HEK293 (cell line): ENCODE data around the gene PPP2R1B.
"Not testable (repeated sequence)": the region's sequence is repeated elsewhere in the genome, so short reads cannot be mapped to it uniquely, and the experiment has no call there.

Experiments used
- CTCF ChIA-PET: fragments of 350-600 bp; formaldehyde crosslinking; extraction: SDS; loops from one replicate; lab custom pipeline; 2021; ENCODE audit warnings: antibody characterized with exemption; lab: Yijun Ruan, JAX
- POLR2A ChIA-PET: fragments of 300-600 bp; formaldehyde crosslinking; extraction: SDS; loops from one replicate; lab custom pipeline; 2020; ENCODE audit warnings: antibody characterized with exemption, inconsistent platforms; lab: Yijun Ruan, JAX
- H3K27ac ChIP-seq: fragments of 200-500 bp; sonication (Bioruptor generic); 2 replicates; pipeline ENCODE4 v1.5.1; 2014; ENCODE audit warnings: low read depth, low read length, control low read depth, inconsistent platforms; ENCODE audit errors: extremely low read depth
- H3K36me3 ChIP-seq, 2 experiments: fragments of 200-500 bp in 1 of 2; sonication (Bioruptor generic) in 1 of 2; 1 replicate in 1 of 2; 2 replicates in 1 of 2; pipeline ENCODE4 v1.5.1; 2014 to 2017; ENCODE audit warnings: inconsistent platforms in 2 of 2, low read length in 2 of 2; ENCODE audit not compliant: control insufficient read depth in 2 of 2, insufficient read depth in 1 of 2
- H3K4me1 ChIP-seq: fragments of 200-500 bp; sonication (Bioruptor generic); 2 replicates; pipeline ENCODE4 v1.5.1; 2014; ENCODE audit warnings: mild to moderate bottlenecking, low read length, inconsistent platforms; ENCODE audit not compliant: control insufficient read depth, insufficient read depth
- H3K4me3 ChIP-seq: 2 replicates; pipeline ENCODE4 v1.5.1; 2011; ENCODE audit warnings: low read depth, mild to moderate bottlenecking, control low read depth, low read length, moderate library complexity
- H3K9me3 ChIP-seq: fragments of 200-500 bp; sonication (Bioruptor generic); 2 replicates; pipeline ENCODE4 v1.5.1; 2014; ENCODE audit warnings: low read depth, low read length, inconsistent platforms; ENCODE audit not compliant: control insufficient read depth, insufficient read depth
- GFI1B ChIP-seq: fragments of 450-650 bp; formaldehyde crosslinking; IDR thresholded peaks from 2 replicates; pipeline ENCODE4 v1.5.1; 2016; ENCODE audit warnings: missing biosample characterization, missing genetic modification characterization
- GLIS1 ChIP-seq: fragments of 450-650 bp; formaldehyde crosslinking; IDR thresholded peaks from 2 replicates; pipeline ENCODE4 v1.5.1; 2016; ENCODE audit warnings: missing biosample characterization, missing genetic modification characterization
- PRDM1 ChIP-seq: fragments of 450-650 bp; formaldehyde crosslinking; IDR thresholded peaks from 2 replicates; pipeline ENCODE4; 2016; ENCODE audit warnings: missing biosample characterization, missing genetic modification characterization
- PRDM4 ChIP-seq: fragments of 450-650 bp; formaldehyde crosslinking; IDR thresholded peaks from 2 replicates; pipeline ENCODE4 v1.5.1; 2017; ENCODE audit warnings: missing biosample characterization, missing genetic modification characterization
- PRDM6 ChIP-seq: fragments of 450-650 bp; formaldehyde crosslinking; IDR thresholded peaks from 2 replicates; pipeline ENCODE4 v1.5.1; 2017; ENCODE audit warnings: missing biosample characterization, missing genetic modification characterization
- TCF7L2 ChIP-seq: IDR thresholded peaks from 2 replicates; pipeline ENCODE4 v1.6.1; 2011; ENCODE audit warnings: low read depth, mild to moderate bottlenecking, inconsistent platforms, low read length, moderate library complexity, borderline replicate concordance
- ZFP41 ChIP-seq: fragments of 450-650 bp; formaldehyde crosslinking; IDR thresholded peaks from 2 replicates; pipeline ENCODE4 v1.5.1; 2016; ENCODE audit warnings: missing biosample characterization, missing genetic modification characterization, borderline replicate concordance
- ZNF138 ChIP-seq: fragments of 450-650 bp; formaldehyde crosslinking; IDR thresholded peaks from 2 replicates; pipeline ENCODE4 v1.5.1; 2016; ENCODE audit warnings: missing biosample characterization, missing genetic modification characterization, borderline replicate concordance
- ZNF184 ChIP-seq: fragments of 450-650 bp; IDR thresholded peaks from 2 replicates; pipeline ENCODE4 v1.5.1; 2018; ENCODE audit warnings: missing biosample characterization, mild to moderate bottlenecking, missing genetic modification characterization
- ZNF302 ChIP-seq: fragments of 450-650 bp; formaldehyde crosslinking; IDR thresholded peaks from 2 replicates; pipeline ENCODE4 v1.5.1; 2016; ENCODE audit warnings: missing biosample characterization, missing genetic modification characterization, low read depth
- ZNF521 ChIP-seq: fragments of 450-650 bp; formaldehyde crosslinking; IDR thresholded peaks from 2 replicates; pipeline ENCODE4 v1.5.1; 2017; ENCODE audit warnings: missing biosample characterization, mild to moderate bottlenecking, missing genetic modification characterization
- ZNF549 ChIP-seq: fragments of 450-650 bp; IDR thresholded peaks from 2 replicates; pipeline ENCODE4 v1.5.1; 2018; ENCODE audit warnings: missing biosample characterization, missing genetic modification characterization, mild to moderate bottlenecking, inconsistent platforms, moderate library complexity
- ZNF571 ChIP-seq: fragments of 450-650 bp; formaldehyde crosslinking; IDR thresholded peaks from 2 replicates; pipeline ENCODE4 v1.5.0; 2017; ENCODE audit warnings: missing biosample characterization, missing genetic modification characterization
- ZNF701 ChIP-seq: fragments of 450-650 bp; formaldehyde crosslinking; IDR thresholded peaks from 2 replicates; pipeline ENCODE4 v1.5.1; 2016; ENCODE audit warnings: missing biosample characterization, missing genetic modification characterization

PPP2R1B gene

DNA sequence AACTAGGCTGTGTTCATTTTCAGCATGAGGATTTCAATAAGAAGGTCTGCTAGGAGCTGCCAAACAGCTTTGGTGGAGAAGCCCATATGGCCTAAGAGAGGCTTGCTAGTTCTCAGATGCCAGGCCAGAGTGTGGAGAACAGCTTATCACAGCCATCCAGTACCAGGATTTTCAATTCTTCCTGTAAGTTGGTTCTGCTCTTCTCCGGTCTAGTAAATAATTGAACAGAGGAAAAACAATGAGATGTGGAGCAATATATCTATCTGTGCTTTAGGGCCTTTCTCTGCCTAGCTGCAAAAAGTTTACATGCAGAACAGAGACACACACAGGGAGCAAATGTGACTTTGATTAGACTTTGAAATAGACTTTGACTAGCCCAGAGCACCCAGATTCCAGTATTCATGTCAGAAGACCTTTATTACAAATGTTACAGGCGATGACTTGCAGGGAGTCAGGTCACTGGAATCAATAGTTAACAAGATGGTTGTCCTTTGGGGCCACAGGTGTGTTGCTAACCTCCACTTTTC is 19.8 kb upstream of the PPP2R1B start:
- CTCF ChIA-PET = interaction anchor here (1.2 kb wide), 1 partner anchor 54 kb away, joined by 6 read pairs; no protein-coding TSS in a partner anchor
- TF ChIP-seq ZNF184 (tag by site-specific recombination) (no peak), GLIS1 (tag by site-specific recombination) (no peak), GFI1B (no peak), PRDM1 (tag by site-specific recombination) (no peak), ZNF571 (tag by site-specific recombination) (no peak), ZNF549 (tag by site-specific recombination) (no peak), ZFP41 (tag by site-specific recombination) (no peak), ZNF701 (tag by site-specific recombination) (no peak), ZNF521 (tag by site-specific recombination) (no peak)
- POLR2A ChIA-PET = no interaction called here
- H3K4me3 ChIP-seq = no peak overlapping the region
- no peaks in the 10 kb centered on the region for H3K9me3 ChIP-seq
- H3K27ac ChIP-seq = no peak overlapping the region
- H3K36me3 ChIP-seq = peaks cover 0 to 12% of the 10 kb centered on the region in 2 experiments; a peak in 1 of 3 replicates
- no peaks in the 10 kb centered on the region for H3K4me1 ChIP-seq

GRCh38 chr11:111785076-111785475 is 18.9 kb upstream of the PPP2R1B start:
- ChIA-PET CTCF (no interaction called here), POLR2A (no interaction called here)
- Histone ChIP-seq H3K27ac (no peak overlapping the region), H3K36me3 (peaks cover 0 to 12% of the 10 kb centered on the region in 2 experiments; a peak in 1 of 3 replicates), H3K4me3 (no peak overlapping the region), H3K9me3 (no peaks in the 10 kb centered on the region), H3K4me1 (no peaks in the 10 kb centered on the region)
- 0 out of 2 replicates have a peak, but pooled peaks have one; percentile 14 for TF ChIP-seq PRDM4
- TF ChIP-seq ZNF302 = no peak
- TF ChIP-seq TCF7L2 = peak; percentile 88
- TF ChIP-seq ZNF138 (tag by site-specific recombination) = no peak
- peak; percentile 39; the same call in 1 of the 2 replicates for TF ChIP-seq PRDM6 (tag by site-specific recombination)

- CTCF ChIA-PET = interaction anchor here (0.6 kb wide), 1 partner anchor 29 kb away, joined by 7 read pairs; no protein-coding TSS in a partner anchor
- H3K36me3 ChIP-seq = peaks cover 0 to 12% of the 10 kb centered on the region in 2 experiments; a peak in 1 of 3 replicates
- POLR2A ChIA-PET, H3K27ac ChIP-seq, H3K4me3 ChIP-seq, H3K9me3 ChIP-seq, H3K4me1 ChIP-seq: not testable (repeated sequence)
Measured at GRCh38 chr11:111784311-111784710, 18.1 kb upstream of the PPP2R1B start.
